Eye (tissue), 1 donor: Measurements from ENCODE around the gene ANO2.

ENCODE experiments used
- DNase-seq: peaks from one replicate; pipeline ENCODE4 v3.0.0-alpha.2; 2015

ANO2 gene

GRCh38 chr12:5656836-5657235, 288.2 kb downstream of the ANO2 start:
- no peak for DNase-seq

GRCh38 chr12:5655120-5655519, 289.9 kb downstream of the ANO2 start:
- DNase-seq = no peak

- no peak for DNase-seq
Measured at GRCh38 chr12:5654019-5654418, 291.0 kb downstream of the ANO2 start.

- DNase-seq = no peak
Measured at GRCh38 chr12:5650829-5651461, 294.1 kb downstream of the ANO2 start.

GRCh38 chr12:5650281-5650680, 294.8 kb downstream of the ANO2 start:
- no peak for DNase-seq

GRCh38 chr12:5648692-5649359, 296.2 kb downstream of the ANO2 start:
- DNase-seq = peak; percentile 82

GRCh38 chr12:5643266-5643665, 301.8 kb downstream of the ANO2 start:
- no peak for DNase-seq

- DNase-seq = no peak
Measured at GRCh38 chr12:5637698-5638097, 307.4 kb downstream of the ANO2 start.

- no peak for DNase-seq
Measured at GRCh38 chr12:5636907-5637306, 308.2 kb downstream of the ANO2 start.

- DNase-seq = no peak
Measured at GRCh38 chr12:5633106-5633505, 312.0 kb downstream of the ANO2 start.

GRCh38 chr12:5632453-5632852, 312.6 kb downstream of the ANO2 start:
- no peak for DNase-seq

- no peak for DNase-seq
Measured at GRCh38 chr12:5631497-5631896, 313.6 kb downstream of the ANO2 start.

- peak; percentile 72 for DNase-seq
Measured at GRCh38 chr12:5630726-5631125, 314.3 kb downstream of the ANO2 start.

- no peak for DNase-seq
Measured at GRCh38 chr12:5628501-5628900, 316.6 kb downstream of the ANO2 start.

- DNase-seq = no peak
Measured at GRCh38 chr12:5627053-5627630, 317.9 kb downstream of the ANO2 start.

- no peak for DNase-seq
Measured at GRCh38 chr12:5626151-5626550, 318.9 kb downstream of the ANO2 start.

- no peak for DNase-seq
Measured at GRCh38 chr12:5624486-5625272, 320.4 kb downstream of the ANO2 start.

- peak; percentile 73 for DNase-seq
Measured at GRCh38 chr12:5623411-5623810, 321.6 kb downstream of the ANO2 start.

GRCh38 chr12:5622280-5622679, 322.8 kb downstream of the ANO2 start:
- DNase-seq = no peak

GRCh38 chr12:5621329-5621728, 323.7 kb downstream of the ANO2 start:
- DNase-seq = no peak

GRCh38 chr12:5620896-5621295, 324.2 kb downstream of the ANO2 start:
- DNase-seq = no peak

GRCh38 chr12:5619628-5620027, 325.4 kb downstream of the ANO2 start:
- DNase-seq = no peak

- no peak for DNase-seq
Measured at GRCh38 chr12:5616854-5617253, 328.2 kb downstream of the ANO2 start.

GRCh38 chr12:5615760-5616159, 329.3 kb downstream of the ANO2 start:
- no peak for DNase-seq
